Psoas muscle (tissue), 8 donors: ENCODE results near the gene ADRA2B. TPM values are rescaled to one million over a fixed set of nuclear protein-coding genes. Genes with fewer than 3 reads are reported as not detected.

Source experiments
- ATAC-seq, 4 donors: fragments of 200-7000 bp; cut with Tn5 transposase; one replicate each; pipeline ENCODE4 v1.9.1; 2020; ENCODE audit warnings: moderate library complexity in 3 of 4, mild to moderate bottlenecking in 2 of 4
- DNase-seq, 2 donors: peaks; one replicate each; pipeline ENCODE4 v3.0.0-alpha.2; 2020
- H3K27ac ChIP-seq: fragments of 200-600 bp; one replicate; pipeline ENCODE4 v1.8.0; 2022
- H3K27me3 ChIP-seq, 3 donors: fragments of 200-600 bp in 1 of 3; one replicate each; pipeline versions ENCODE4 v1.6.1 to v1.8.0; 2013 to 2022; ENCODE audit warnings: low read length in 2 of 3, mild to moderate bottlenecking in 2 of 3, moderate library complexity in 1 of 3; ENCODE audit not compliant: insufficient read depth in 3 of 3
- H3K36me3 ChIP-seq, 2 donors: fragments of 200-600 bp in 1 of 2; one replicate each; pipeline versions ENCODE4 v1.6.1 to v1.8.0; 2013 to 2022; ENCODE audit warnings: low read depth in 1 of 2, mild to moderate bottlenecking in 1 of 2, moderate library complexity in 1 of 2; ENCODE audit not compliant: insufficient read depth in 1 of 2
- H3K4me1 ChIP-seq: fragments of 200-600 bp; one replicate; pipeline ENCODE4 v1.8.0; 2022
- H3K4me3 ChIP-seq: fragments of 200-600 bp; one replicate; pipeline ENCODE4 v1.8.0; 2022; ENCODE audit warnings: mild to moderate bottlenecking
- H3K9me3 ChIP-seq: fragments of 200-600 bp; one replicate; pipeline ENCODE4 v1.8.0; 2022
- WGBS, 3 donors: extraction: QIAGEN DNeasy Blood & Tissue Kit; methylation state at CpG; one replicate each; pipeline versions ENCODE4 v1.1.6 to v1.1.7; 2013; 5-methylcytosine and 5-hydroxymethylcytosine counted together
- intact Hi-C, 2 donors: fragments of 100-400 bp; cut with DNase I; formaldehyde crosslinking; loops; one replicate each; pipeline versions ENCODE4 v1.11.0 to v1.14.2; 2022
- polyA plus RNA-seq, 3 donors: library from polyadenylated mRNA; stranded (reverse); fragments of 200-250 nt; gene quantifications; one replicate each; pipeline ENCODE4 v1.2.3, GENCODE V29; 2013
- total RNA-seq, 4 donors: library from RNA; stranded (reverse); fragmentation: NEBNext Ultra II Directional in 2 of 4; extraction: Animal tissue kit (Norgen Biotek cat#: 25700) in 2 of 4; gene quantifications; one replicate each; pipeline versions ENCODE4 v1.2.1 to v1.2.4, GENCODE V29; 2021 to 2023
- TF ChIP-seq, protein P1 (sequence below): fragments of 200-600 bp; IDR thresholded peaks from one replicate; pipeline ENCODE4 v1.8.0; 2022; ENCODE audit warnings: antibody characterized with exemption
- donor health status: healthy with polysubstance abuse.
- donor health status: DM: no; HTN: no; CAD: no; lungs with moderate emphysema.
- donor health status: Bipolar disorder and iron deficiency.
- donor health status: healthy.
- donor health status: DM: yes; HTN: yes; CAD: no.
- donor health status: DM: no; HTN: no; CAD: no.
- donor health status: DM: no; HTN: no; CAD: no.
- donor health status: DM: yes; HTN: yes; CAD: no.

ADRA2B gene
- total and polyA plus RNA-seq, 7 donors, result 1.6 to 5.3 (median 2.1) TPM

DNA sequence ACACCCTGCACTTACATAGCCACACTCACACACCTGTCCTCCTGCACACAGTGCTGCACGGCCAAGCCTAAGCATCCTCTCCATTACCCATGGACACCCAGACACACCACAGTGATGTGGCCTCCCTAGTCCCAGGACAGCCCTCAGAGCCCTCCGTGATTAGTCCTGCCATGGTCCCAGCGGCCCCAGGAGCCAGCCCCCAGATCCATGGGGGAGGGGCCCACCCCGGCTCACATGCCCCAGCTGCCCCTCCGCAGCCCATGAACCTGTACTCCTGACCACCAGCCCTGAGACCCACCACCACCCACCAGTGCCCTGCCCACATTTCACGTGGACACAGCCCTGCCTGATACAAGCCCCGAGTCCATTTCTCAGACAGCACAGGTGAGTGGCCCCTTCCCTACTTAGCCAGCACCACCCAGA lies 36.9 kb upstream of the ADRA2B start:
- intact Hi-C loops, result no loop called here
- ATAC-seq (no peak), DNase-seq (no peak)
- no peaks in the 10 kb centered on the region for H3K4me1 ChIP-seq
- WGBS, 3 donors, result 88 to 91% (median 90%) methylated on average over 7 of the region's 7 CpGs
- H3K9me3 ChIP-seq, result no peaks in the 10 kb centered on the region
- no peaks in the 10 kb centered on the region for H3K36me3 ChIP-seq
- TF ChIP-seq, protein P1, sequence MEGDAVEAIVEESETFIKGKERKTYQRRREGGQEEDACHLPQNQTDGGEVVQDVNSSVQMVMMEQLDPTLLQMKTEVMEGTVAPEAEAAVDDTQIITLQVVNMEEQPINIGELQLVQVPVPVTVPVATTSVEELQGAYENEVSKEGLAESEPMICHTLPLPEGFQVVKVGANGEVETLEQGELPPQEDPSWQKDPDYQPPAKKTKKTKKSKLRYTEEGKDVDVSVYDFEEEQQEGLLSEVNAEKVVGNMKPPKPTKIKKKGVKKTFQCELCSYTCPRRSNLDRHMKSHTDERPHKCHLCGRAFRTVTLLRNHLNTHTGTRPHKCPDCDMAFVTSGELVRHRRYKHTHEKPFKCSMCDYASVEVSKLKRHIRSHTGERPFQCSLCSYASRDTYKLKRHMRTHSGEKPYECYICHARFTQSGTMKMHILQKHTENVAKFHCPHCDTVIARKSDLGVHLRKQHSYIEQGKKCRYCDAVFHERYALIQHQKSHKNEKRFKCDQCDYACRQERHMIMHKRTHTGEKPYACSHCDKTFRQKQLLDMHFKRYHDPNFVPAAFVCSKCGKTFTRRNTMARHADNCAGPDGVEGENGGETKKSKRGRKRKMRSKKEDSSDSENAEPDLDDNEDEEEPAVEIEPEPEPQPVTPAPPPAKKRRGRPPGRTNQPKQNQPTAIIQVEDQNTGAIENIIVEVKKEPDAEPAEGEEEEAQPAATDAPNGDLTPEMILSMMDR, result no peak
- H3K4me3 ChIP-seq, result no peak overlapping the region
- no peak overlapping the region for H3K27ac ChIP-seq
- H3K27me3 ChIP-seq, result no peaks in the 10 kb centered on the region

DNA sequence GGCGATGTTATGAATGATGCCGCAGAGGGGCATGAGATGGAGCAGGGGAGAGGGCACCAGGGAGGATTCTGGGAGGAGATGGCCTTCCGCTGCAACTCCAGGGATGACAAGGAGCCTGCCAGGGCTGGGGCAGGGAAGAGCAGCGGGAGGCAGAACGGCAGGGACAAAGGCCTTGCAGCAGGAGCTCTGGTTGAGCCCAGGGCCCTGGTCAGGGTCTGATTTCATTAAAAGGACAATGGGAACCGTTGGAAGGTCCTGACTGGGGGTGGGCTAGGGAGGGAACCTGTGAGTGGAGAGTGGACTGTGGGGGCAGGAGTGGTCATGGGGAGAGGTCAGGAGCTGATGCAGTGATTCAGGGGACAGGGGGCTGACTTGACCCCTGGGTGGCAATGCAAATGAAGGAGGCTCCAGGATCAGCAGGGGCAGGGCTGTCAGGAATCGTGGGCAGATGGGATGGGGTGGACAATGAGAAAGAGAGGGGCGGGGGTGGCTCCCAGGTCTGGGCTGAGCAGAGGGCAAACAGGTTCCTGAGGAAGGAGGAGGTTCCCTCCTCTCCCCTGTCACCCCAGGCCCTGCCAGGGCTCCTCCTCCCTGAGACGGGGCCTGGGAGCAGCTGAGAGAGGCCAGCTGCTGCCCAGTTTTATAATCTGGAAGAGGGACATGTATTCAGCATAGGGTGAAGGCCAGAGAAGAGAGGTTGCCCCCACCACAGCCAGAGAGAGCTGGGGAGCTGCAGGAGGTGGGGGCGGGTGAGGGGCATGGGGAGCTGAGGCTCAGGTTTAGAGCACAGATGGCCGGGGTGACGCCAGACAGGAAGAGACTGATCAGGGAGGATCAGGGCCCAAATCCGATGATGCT lies 36.2 kb upstream of the ADRA2B start:
- no peak for ATAC-seq
- WGBS, 3 donors, result 72 to 76% (median 73%) methylated on average over 13 of the region's 13 CpGs
- H3K27me3 ChIP-seq, result no peaks in the 10 kb centered on the region

DNA sequence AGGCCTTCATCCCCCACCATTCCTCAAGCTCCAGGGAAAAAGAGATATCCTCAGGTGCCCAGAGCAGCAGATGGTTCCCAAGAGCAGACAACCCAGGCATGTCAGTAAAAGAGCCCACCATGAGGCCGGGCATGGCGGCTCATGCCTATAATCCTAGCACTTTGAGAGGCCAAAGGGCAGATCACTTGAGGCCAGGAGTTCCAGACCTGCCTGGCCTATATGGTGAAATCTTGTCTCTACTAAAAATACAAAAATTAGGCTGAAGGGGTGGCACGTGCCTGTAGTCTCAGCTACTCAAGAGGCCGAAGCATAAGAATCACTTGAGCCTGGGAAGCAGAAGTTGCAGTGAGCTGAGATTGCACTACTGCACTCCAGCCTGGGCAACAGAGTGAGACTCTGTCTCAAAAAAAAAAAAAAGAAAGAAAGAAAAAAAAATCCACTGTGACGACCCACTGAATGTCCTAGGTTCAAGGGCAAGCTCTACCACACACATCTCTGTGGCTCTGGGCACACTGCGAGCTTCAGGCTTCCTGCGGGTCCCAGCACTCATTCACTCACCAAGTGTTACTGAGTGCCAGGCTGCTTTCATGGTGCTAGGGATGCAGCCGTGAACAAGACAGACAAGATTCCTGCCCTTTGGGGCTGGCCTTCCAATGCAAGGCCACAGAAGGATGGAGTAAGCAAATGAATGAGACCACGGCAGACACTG lies 35.4 kb upstream of the ADRA2B start:
- H3K9me3 ChIP-seq, result no peaks in the 10 kb centered on the region
- no peaks in the 10 kb centered on the region for H3K36me3 ChIP-seq
- H3K27me3 ChIP-seq, result no peaks in the 10 kb centered on the region
- no peak for DNase-seq
- no peaks in the 10 kb centered on the region for H3K4me1 ChIP-seq
- intact Hi-C loops, result no loop called here
- TF ChIP-seq, protein P1, result no peak
- no peak overlapping the region for H3K4me3 ChIP-seq
- ATAC-seq, result no peak
- 88 to 93% (median 91%) methylated on average over 9 of the region's 9 CpGs for WGBS, 3 donors
- no peak overlapping the region for H3K27ac ChIP-seq

More for the DNA sequence above, 36.2 kb upstream of the ADRA2B start:
- TF ChIP-seq, protein P1, result no peak
- no peak overlapping the region for H3K27ac ChIP-seq
- no peak overlapping the region for H3K4me3 ChIP-seq
- H3K4me1 ChIP-seq, result no peaks in the 10 kb centered on the region
- H3K9me3 ChIP-seq, result no peaks in the 10 kb centered on the region
- intact Hi-C loops, result no loop called here
- peak in 1 of 2 donors; percentile 48 for DNase-seq
- H3K36me3 ChIP-seq, result no peaks in the 10 kb centered on the region

DNA sequence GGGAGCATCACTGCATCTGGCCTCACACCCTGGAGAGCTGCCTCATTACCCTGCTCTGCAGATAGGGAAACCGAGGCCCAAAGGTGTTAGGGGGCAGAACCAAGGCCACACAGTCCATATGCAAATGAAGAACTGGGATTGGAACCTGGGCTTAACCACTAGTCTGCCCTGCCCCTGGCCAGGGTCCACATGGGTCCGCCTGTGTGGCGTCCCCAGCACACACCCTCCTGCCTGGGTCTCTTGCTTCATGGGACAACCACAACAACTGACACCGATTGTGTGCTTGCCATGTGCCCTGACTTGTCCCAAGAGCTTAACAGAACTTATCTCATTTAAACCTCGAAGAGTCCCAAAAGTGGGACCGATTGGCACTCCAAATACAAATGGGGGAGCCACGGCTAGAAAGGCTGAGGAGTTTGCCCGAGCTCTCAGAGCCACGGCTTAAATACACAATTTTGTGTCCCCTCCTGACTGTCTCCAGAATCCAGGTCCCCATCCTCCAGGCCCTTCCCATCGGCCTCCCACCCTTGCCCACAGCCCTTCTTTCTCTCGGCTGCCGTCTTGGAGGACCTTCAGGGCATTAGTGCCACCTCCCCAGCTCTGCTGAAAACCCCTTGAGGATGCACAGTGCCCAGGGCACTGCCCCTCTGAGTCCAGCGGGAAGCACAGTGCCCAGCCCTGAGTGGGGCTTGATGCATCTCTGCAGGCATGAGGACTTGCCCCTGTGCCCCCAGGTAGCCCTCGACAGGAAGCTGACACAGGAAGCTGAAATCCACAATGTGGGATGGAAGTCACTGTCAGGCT lies 34.6 kb upstream of the ADRA2B start:
- DNase-seq (no peak), ATAC-seq (no peak)
- Histone ChIP-seq H3K4me3 (no peak overlapping the region), H3K4me1 (no peaks in the 10 kb centered on the region), H3K27me3 (no peaks in the 10 kb centered on the region), H3K36me3 (no peaks in the 10 kb centered on the region), H3K27ac (no peak overlapping the region), H3K9me3 (no peaks in the 10 kb centered on the region)
- 93 to 94% (median 94%) methylated on average over 14 of the region's 14 CpGs for WGBS, 3 donors
- intact Hi-C loops, result no loop called here
- TF ChIP-seq, protein P1, result no peak
